AG10803 (cell line): ENCODE measurements around the gene ZFP64.

Source experiments
- DNase-seq: peaks from one replicate; pipeline ENCODE4 v3.0.0; 2010; ENCODE audit warnings: low read depth
- H3K4me3 ChIP-seq: 2 replicates; pipeline ENCODE4 v1.5.1; 2011; ENCODE audit warnings: mild to moderate bottlenecking, low read length, control low read depth
- CTCF ChIP-seq: conservative IDR thresholded peaks from 2 replicates; pipeline ENCODE4 v1.5.1; 2011; ENCODE audit warnings: mild to moderate bottlenecking, low read length, control low read depth, inconsistent platforms

ZFP64 gene

GRCh38 chr20:52172392-52173047 lies 19.1 kb downstream of the ZFP64 start:
- DNase-seq = no peak
- no peak for TF ChIP-seq CTCF
- H3K4me3 ChIP-seq = no peak overlapping the region

- TF ChIP-seq CTCF = no peak
- DNase-seq = no peak
- H3K4me3 ChIP-seq = no peak overlapping the region
These were observed 20.6 kb downstream of the ZFP64 start for GRCh38 chr20:52171025-52171424.

GRCh38 chr20:52168116-52168515 lies 23.5 kb downstream of the ZFP64 start:
- TF ChIP-seq CTCF = no peak
- no peak for DNase-seq
- H3K4me3 ChIP-seq = no peak overlapping the region

- DNase-seq = no peak
- no peak for TF ChIP-seq CTCF
- H3K4me3 ChIP-seq = no peak overlapping the region
These were observed 24.2 kb downstream of the ZFP64 start for GRCh38 chr20:52167232-52167840.

GRCh38 chr20:52166150-52166549 lies 25.4 kb downstream of the ZFP64 start:
- TF ChIP-seq CTCF = no peak
- DNase-seq = no peak
- H3K4me3 ChIP-seq = no peak overlapping the region

- no peak for DNase-seq
- no peak for TF ChIP-seq CTCF
- H3K4me3 ChIP-seq = no peak overlapping the region
These were observed 30.9 kb downstream of the ZFP64 start for GRCh38 chr20:52160621-52161204.

GRCh38 chr20:52160049-52160570 lies 31.5 kb downstream of the ZFP64 start:
- no peak for DNase-seq
- no peak overlapping the region for H3K4me3 ChIP-seq
- TF ChIP-seq CTCF = no peak
